Measurements from ENCODE around the gene GATAD2A.

GATAD2A gene

GRCh38 chr19:19491321-19492025 lies 86.0 kb downstream of the GATAD2A start:
- DNase-seq: no peak

GRCh38 chr19:19492026-19492610 lies 86.6 kb downstream of the GATAD2A start:
- no peak for DNase-seq

GRCh38 chr19:19493841-19494546 lies 88.5 kb downstream of the GATAD2A start:
- no peak for DNase-seq

GRCh38 chr19:19495614-19496603 lies 90.4 kb downstream of the GATAD2A start:
- no peak for DNase-seq

GRCh38 chr19:19498255-19498991 lies 92.9 kb downstream of the GATAD2A start:
- DNase-seq: no peak

- DNase-seq: no peak
Measured at GRCh38 chr19:19499272-19499995, 94.0 kb downstream of the GATAD2A start.

- DNase-seq: no peak
Measured at GRCh38 chr19:19500975-19501644, 95.6 kb downstream of the GATAD2A start.

- DNase-seq: no peak
Measured at GRCh38 chr19:19501798-19502197, 96.3 kb downstream of the GATAD2A start.

GRCh38 chr19:19502281-19502680 lies 96.8 kb downstream of the GATAD2A start:
- DNase-seq: no peak

- DNase-seq: no peak
Measured at GRCh38 chr19:19502808-19503602, 97.5 kb downstream of the GATAD2A start.

- no peak for DNase-seq
Measured at GRCh38 chr19:19504754-19505668, 99.5 kb downstream of the GATAD2A start.

- DNase-seq: no peak
Measured at GRCh38 chr19:19505669-19506326, 100.3 kb downstream of the GATAD2A start.

GRCh38 chr19:19506592-19506991 lies 101.1 kb downstream of the GATAD2A start:
- no peak for DNase-seq

GRCh38 chr19:19507354-19507753 lies 101.9 kb downstream of the GATAD2A start:
- no peak for DNase-seq

- DNase-seq: no peak
Measured at GRCh38 chr19:19508217-19508616, 102.7 kb downstream of the GATAD2A start.

GRCh38 chr19:19510432-19510831 lies 105.0 kb downstream of the GATAD2A start:
- no peak for DNase-seq

- no peak for DNase-seq
Measured at GRCh38 chr19:19513682-19514081, 108.2 kb downstream of the GATAD2A start.

GRCh38 chr19:19514215-19514657 lies 108.8 kb downstream of the GATAD2A start:
- DNase-seq: no peak

Measured in NCI-H69 (cell line).